Measurements from ENCODE around the gene HK3. TPM values are rescaled to one million over a fixed set of nuclear protein-coding genes. Genes with fewer than 3 reads are reported as not detected.

Gene HK3
- total RNA-seq, 1 experiment from 2014 or later, result not detected

DNA sequence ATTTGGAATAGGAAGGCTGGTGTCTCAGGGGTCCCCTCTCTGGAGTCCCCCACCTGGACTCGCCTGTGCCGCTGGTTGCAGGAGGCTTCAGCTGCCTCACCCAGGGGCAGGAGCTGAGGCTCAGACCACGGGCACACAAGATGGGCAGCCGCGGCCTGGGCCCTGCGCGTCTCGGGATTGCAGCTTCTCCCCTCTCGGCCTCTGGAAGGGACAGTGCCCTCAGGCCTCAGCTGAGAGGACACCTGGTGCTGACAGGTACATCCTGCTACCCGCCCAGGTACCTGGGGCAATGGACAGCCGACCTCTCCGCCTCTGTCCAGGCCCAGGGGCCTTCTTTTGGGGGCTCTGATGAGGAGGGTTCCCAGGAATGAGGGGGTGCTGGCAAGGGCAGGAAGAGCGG, 50.5 kb downstream of the HK3 start:
- H3K4me2 ChIP-seq (ENCODE audit: low read length), result no peak overlapping the region
- peaks cover 15% of the 10 kb centered on the region for H3K4me1 ChIP-seq (ENCODE audit: insufficient read depth, low read length)
- H3K9me3 ChIP-seq (ENCODE audit: low read length), result no peaks in the 10 kb centered on the region
- TF ChIP-seq, protein P1, sequence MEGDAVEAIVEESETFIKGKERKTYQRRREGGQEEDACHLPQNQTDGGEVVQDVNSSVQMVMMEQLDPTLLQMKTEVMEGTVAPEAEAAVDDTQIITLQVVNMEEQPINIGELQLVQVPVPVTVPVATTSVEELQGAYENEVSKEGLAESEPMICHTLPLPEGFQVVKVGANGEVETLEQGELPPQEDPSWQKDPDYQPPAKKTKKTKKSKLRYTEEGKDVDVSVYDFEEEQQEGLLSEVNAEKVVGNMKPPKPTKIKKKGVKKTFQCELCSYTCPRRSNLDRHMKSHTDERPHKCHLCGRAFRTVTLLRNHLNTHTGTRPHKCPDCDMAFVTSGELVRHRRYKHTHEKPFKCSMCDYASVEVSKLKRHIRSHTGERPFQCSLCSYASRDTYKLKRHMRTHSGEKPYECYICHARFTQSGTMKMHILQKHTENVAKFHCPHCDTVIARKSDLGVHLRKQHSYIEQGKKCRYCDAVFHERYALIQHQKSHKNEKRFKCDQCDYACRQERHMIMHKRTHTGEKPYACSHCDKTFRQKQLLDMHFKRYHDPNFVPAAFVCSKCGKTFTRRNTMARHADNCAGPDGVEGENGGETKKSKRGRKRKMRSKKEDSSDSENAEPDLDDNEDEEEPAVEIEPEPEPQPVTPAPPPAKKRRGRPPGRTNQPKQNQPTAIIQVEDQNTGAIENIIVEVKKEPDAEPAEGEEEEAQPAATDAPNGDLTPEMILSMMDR (conservative IDR thresholded peaks at IDR 0.05; ENCODE audit: low read depth, low read length), result no peak
- TF ChIP-seq EZH2 (IDR thresholded peaks at IDR 0.05; ENCODE audit: low read length, unreplicated experiment), result no peak
- TF ChIP-seq EZH2phosphoT487 (IDR thresholded peaks at IDR 0.05; ENCODE audit: borderline replicate concordance, low read length), result no peak
- no peak overlapping the region for H3K4me3 ChIP-seq (ENCODE audit: low read length)
- H3K9me2 ChIP-seq (replicated peaks; ENCODE audit: low read length), result no peaks in the 10 kb centered on the region
- no peaks in the 10 kb centered on the region for H3K36me3 ChIP-seq (ENCODE audit: low read depth, low read length)
- intact Hi-C loops (cut with micrococcal nuclease), result no loop called here
- no peak overlapping the region for H2AFZ ChIP-seq (ENCODE audit: low read length)
- H4K20me1 ChIP-seq (ENCODE audit: low read length), result no peaks in the 10 kb centered on the region
- H3K79me2 ChIP-seq (ENCODE audit: low read length), result no peaks in the 10 kb centered on the region
- no TSS peak for BruUV-seq (replicated peaks)
- H3K27ac ChIP-seq (ENCODE audit: low read length), result no peak overlapping the region
- ChIA-PET POLR2A (ENCODE audit: unreplicated experiment) (no interaction called here), CTCF (no interaction called here)
- 0 out of 2 replicates have a peak, but pooled peaks cover 5% of the 10 kb centered on the region for H3K27me3 ChIP-seq (ENCODE audit: low read length)
- ATAC-seq (no peak), DNase-seq (no peak)
- H3F3A ChIP-seq (ENCODE audit: low read length, unreplicated experiment), result no peaks in the 10 kb centered on the region
- H3K9ac ChIP-seq (ENCODE audit: low read length), result no peak overlapping the region

DNA sequence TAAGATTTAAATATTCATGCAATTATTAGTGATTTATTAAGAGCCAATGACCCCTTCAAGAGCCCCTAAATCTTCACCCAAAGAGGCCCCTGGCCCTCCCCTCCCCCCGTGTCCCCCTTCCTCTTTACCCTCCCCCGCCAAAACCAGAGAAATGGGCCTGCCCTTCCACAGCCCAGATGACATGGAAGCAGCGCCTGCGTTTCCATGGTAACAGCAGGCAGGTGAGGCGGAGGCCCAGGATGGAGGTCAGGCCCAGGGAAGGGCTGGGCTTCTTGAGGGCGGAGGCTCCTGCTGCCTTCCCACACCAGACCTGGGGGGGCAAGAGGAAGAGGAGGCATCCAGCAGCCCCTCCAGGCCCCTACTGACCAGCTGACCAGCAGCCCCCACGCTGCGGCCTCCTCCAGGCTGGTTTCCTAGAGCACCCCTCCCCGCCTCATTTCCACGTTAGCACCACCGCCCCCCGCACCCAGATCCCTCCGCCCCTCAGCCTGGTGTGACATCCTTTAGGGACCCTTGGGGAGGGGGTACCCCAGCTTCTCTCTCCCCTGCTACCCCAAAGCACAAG, 51.3 kb downstream of the HK3 start:
- H3K27me3 ChIP-seq (ENCODE audit: low read length), result 0 out of 2 replicates have a peak, but pooled peaks cover 5% of the 10 kb centered on the region
- no peaks in the 10 kb centered on the region for H3F3A ChIP-seq (ENCODE audit: low read length, unreplicated experiment)
- H3K4me2 ChIP-seq (ENCODE audit: low read length), result no peak overlapping the region
- peaks cover 15% of the 10 kb centered on the region for H3K4me1 ChIP-seq (ENCODE audit: insufficient read depth, low read length)
- TF ChIP-seq, protein P1 (conservative IDR thresholded peaks at IDR 0.05; ENCODE audit: low read depth, low read length), result no peak
- TF ChIP-seq EZH2 (IDR thresholded peaks at IDR 0.05; ENCODE audit: low read length, unreplicated experiment) (no peak), EZH2phosphoT487 (IDR thresholded peaks at IDR 0.05; ENCODE audit: borderline replicate concordance, low read length) (no peak)
- H3K9ac ChIP-seq (ENCODE audit: low read length), result no peak overlapping the region
- no peaks in the 10 kb centered on the region for H4K20me1 ChIP-seq (ENCODE audit: low read length)
- H3K9me3 ChIP-seq (ENCODE audit: low read length), result no peaks in the 10 kb centered on the region
- intact Hi-C loops (cut with micrococcal nuclease), result no loop called here
- ChIA-PET POLR2A (ENCODE audit: unreplicated experiment) (no interaction called here), CTCF (no interaction called here)
- no peak overlapping the region for H3K27ac ChIP-seq (ENCODE audit: low read length)
- no peaks in the 10 kb centered on the region for H3K79me2 ChIP-seq (ENCODE audit: low read length)
- no peaks in the 10 kb centered on the region for H3K9me2 ChIP-seq (replicated peaks; ENCODE audit: low read length)
- H2AFZ ChIP-seq (ENCODE audit: low read length), result no peak overlapping the region
- no peaks in the 10 kb centered on the region for H3K36me3 ChIP-seq (ENCODE audit: low read depth, low read length)
- BruUV-seq (replicated peaks), result no TSS peak
- DNase-seq, result no peak
- ATAC-seq, result no peak
- no peak overlapping the region for H3K4me3 ChIP-seq (ENCODE audit: low read length)

DNA sequence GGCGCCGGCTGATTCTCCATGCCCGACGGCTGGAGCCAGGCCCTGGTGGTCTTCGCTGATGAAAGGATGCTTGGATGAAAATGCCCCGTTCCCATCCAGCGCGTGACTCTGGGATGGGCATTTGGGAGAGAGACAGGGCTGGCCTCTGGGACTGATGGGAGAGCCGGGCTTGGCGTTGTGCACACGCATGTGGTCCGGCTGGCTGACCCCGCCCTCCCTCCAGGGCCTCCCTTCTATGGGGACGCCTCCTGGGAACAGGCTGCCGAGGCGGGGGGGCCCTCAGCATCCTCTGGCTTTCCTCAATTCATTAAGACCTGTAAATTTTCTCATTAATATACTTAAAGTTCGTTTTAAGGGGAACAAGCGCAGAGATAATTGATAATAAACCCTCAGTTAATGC, 52.0 kb downstream of the HK3 start:
- H3K27ac ChIP-seq (ENCODE audit: low read length), result no peak overlapping the region
- H3K27me3 ChIP-seq (ENCODE audit: low read length), result 0 out of 2 replicates have a peak, but pooled peaks cover 5% of the 10 kb centered on the region
- ATAC-seq (no peak), DNase-seq (no peak)
- H3K4me2 ChIP-seq (ENCODE audit: low read length), result no peak overlapping the region
- H3K79me2 ChIP-seq (ENCODE audit: low read length), result no peaks in the 10 kb centered on the region
- no peaks in the 10 kb centered on the region for H4K20me1 ChIP-seq (ENCODE audit: low read length)
- no peaks in the 10 kb centered on the region for H3K9me3 ChIP-seq (ENCODE audit: low read length)
- H3K36me3 ChIP-seq (ENCODE audit: low read depth, low read length), result no peaks in the 10 kb centered on the region
- peaks cover 15% of the 10 kb centered on the region for H3K4me1 ChIP-seq (ENCODE audit: insufficient read depth, low read length)
- no peak overlapping the region for H3K4me3 ChIP-seq (ENCODE audit: low read length)
- H3K9me2 ChIP-seq (replicated peaks; ENCODE audit: low read length), result no peaks in the 10 kb centered on the region
- no peak overlapping the region for H2AFZ ChIP-seq (ENCODE audit: low read length)
- intact Hi-C loops (cut with micrococcal nuclease), result no loop called here
- no peak overlapping the region for H3K9ac ChIP-seq (ENCODE audit: low read length)
- TF ChIP-seq, protein P1 (conservative IDR thresholded peaks at IDR 0.05; ENCODE audit: low read depth, low read length), result no peak
- TF ChIP-seq EZH2phosphoT487 (IDR thresholded peaks at IDR 0.05; ENCODE audit: borderline replicate concordance, low read length), result no peak
- no peak for TF ChIP-seq EZH2 (IDR thresholded peaks at IDR 0.05; ENCODE audit: low read length, unreplicated experiment)
- ChIA-PET CTCF (no interaction called here), POLR2A (ENCODE audit: unreplicated experiment) (no interaction called here)
- H3F3A ChIP-seq (ENCODE audit: low read length, unreplicated experiment), result no peaks in the 10 kb centered on the region
- BruUV-seq (replicated peaks), result no TSS peak
